Naive B cell (primary cell): ENCODE measurements around the gene TPM2. TPM values are rescaled to one million over a fixed set of nuclear protein-coding genes. Genes with fewer than 3 reads are reported as not detected.
A peak's percentile ranks its signal among the peaks of the same experiment; 100 is the strongest.

Experiments
- ATAC-seq, 2 donors: fragments of 150-1000 bp; cut with Tn5 transposase; 2 replicates each; pipeline ENCODE4 v1.10.0; 2021; ENCODE audit warnings: low read depth in 2 of 2, mild to moderate bottlenecking in 2 of 2, moderate library complexity in 2 of 2
- DNase-seq: peaks from one replicate; pipeline ENCODE4 v3.0.0; 2022
- H3K27ac Mint-ChIP-seq, 6 donors: one replicate each; pipeline ENCODE4 v1.8.0; 2020 to 2022; ENCODE audit warnings: mild to moderate bottlenecking in 6 of 6, mixed read lengths in 6 of 6, moderate library complexity in 5 of 6, inconsistent platforms in 2 of 6
- H3K27me3 Mint-ChIP-seq, 3 donors: one replicate each; pipeline ENCODE4 v1.8.0; 2021 to 2022; ENCODE audit warnings: mixed read lengths in 3 of 3, mild to moderate bottlenecking in 1 of 3
- H3K36me3 Mint-ChIP-seq, 2 donors: one replicate each; pipeline ENCODE4 v1.8.0; 2020 to 2022; ENCODE audit warnings: mixed read lengths in 2 of 2, inconsistent platforms in 1 of 2, mild to moderate bottlenecking in 1 of 2
- H3K4me1 Mint-ChIP-seq, 3 donors: one replicate each; pipeline ENCODE4 v1.8.0; 2020 to 2022; ENCODE audit warnings: mixed read lengths in 3 of 3, inconsistent platforms in 1 of 3, mild to moderate bottlenecking in 1 of 3, moderate library complexity in 1 of 3
- H3K4me3 Mint-ChIP-seq, 8 donors: one replicate each; pipeline ENCODE4 v1.8.0; 2020 to 2022; ENCODE audit warnings: mild to moderate bottlenecking in 8 of 8, mixed read lengths in 8 of 8, moderate library complexity in 8 of 8, inconsistent platforms in 2 of 8
- H3K9me3 Mint-ChIP-seq, 7 donors: one replicate each; pipeline ENCODE4 v1.8.0; 2020 to 2022; ENCODE audit warnings: mixed read lengths in 7 of 7, mild to moderate bottlenecking in 5 of 7, inconsistent platforms in 2 of 7, moderate library complexity in 1 of 7
- polyA plus RNA-seq, 6 donors: library from polyadenylated mRNA; unstranded; fragments of 300-500 nt; fragmentation: Illumina TruSeq; gene quantifications; one replicate each; pipeline ENCODE4 v1.2.3, GENCODE V29; 2021; ENCODE audit warnings: low read depth in 6 of 6

The TPM2 gene
- polyA plus RNA-seq, 6 donors from 2014 or later, result 0.52 TPM; not detected in 5

DNA sequence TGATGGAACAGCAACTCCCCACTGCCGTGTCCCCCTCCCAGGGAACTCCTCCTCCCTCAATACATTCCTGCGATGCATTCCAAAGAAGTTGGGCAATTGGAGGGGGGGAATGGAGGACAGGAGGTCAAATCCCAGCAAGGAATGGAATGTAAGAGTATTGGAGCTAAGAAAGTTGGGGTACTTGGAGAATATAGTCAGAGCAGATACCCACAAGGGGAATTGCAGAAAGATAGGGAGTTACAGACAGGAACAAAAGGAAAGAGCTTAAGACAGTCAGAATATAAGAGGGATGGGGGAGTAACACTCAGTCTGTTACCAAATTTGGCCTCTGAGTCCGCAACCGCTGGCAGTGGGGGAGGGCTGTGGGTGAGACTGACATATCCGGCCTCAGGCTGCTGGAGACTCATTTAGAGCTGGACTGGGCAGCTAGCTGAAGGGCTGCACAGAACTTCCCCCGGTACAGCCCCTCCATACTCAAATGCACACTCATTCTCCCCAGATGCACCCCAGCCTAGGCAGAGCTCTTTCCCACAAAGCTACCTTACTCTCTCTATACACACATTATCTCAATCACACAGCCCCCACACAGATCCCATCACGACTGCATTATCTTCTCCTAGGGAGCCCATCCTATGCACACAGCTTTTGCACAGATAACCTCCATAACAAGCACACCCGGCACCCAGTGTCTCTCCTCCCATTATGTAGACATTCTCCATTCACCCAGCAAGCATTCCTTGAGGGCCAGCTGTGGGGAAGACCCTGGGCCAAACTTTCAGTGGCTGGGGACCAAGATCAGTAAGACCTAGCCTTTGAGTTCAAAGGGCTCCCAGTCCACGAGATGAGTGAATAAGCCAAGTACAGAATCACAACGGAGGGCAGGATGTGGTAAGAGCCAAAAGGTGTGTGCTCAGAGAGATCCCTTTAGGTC is 38.6 kb upstream of the TPM2 start:
- Mint-ChIP-seq H3K9me3 (no peaks in the 10 kb centered on the region), H3K36me3 (peaks cover 0 to 11% of the 10 kb centered on the region in 2 donors), H3K27me3 (no peaks in the 10 kb centered on the region), H3K27ac (no peak overlapping the region), H3K4me3 (no peak overlapping the region), H3K4me1 (peaks cover 10 to 25% (median 15%) of the 10 kb centered on the region in 3 donors)
- no peak for DNase-seq
- ATAC-seq, result no peak

DNA sequence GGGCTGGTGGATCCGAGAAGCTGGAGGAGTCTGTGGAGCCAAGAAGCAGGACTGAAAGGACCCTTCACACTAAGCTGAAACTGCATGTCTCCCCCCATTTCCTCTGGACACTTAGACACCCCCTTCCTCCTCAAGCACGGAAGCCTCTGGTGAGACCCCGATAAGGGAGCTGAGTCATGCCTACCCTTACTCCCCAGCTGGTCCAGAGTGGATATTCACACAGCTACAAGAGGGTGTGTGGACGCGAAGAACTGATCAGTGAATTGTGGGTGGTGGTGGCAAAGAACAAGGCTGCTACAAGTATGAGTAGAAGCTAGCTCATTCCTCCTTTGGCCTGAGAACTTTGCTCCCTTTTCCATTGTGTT is 37.9 kb upstream of the TPM2 start:
- ATAC-seq, result no peak
- DNase-seq, result no peak
- H3K4me1 Mint-ChIP-seq, result peaks cover 3 to 20% (median 9%) of the 10 kb centered on the region in 3 donors
- peak overlapping the region in 1 of 6 donors; percentile 30 for H3K27ac Mint-ChIP-seq
- no peaks in the 10 kb centered on the region for H3K9me3 Mint-ChIP-seq
- H3K27me3 Mint-ChIP-seq, result no peaks in the 10 kb centered on the region
- H3K4me3 Mint-ChIP-seq, result peak overlapping the region in 1 of 8 donors; percentile 78
- H3K36me3 Mint-ChIP-seq, result peaks cover 0 to 11% of the 10 kb centered on the region in 2 donors

DNA sequence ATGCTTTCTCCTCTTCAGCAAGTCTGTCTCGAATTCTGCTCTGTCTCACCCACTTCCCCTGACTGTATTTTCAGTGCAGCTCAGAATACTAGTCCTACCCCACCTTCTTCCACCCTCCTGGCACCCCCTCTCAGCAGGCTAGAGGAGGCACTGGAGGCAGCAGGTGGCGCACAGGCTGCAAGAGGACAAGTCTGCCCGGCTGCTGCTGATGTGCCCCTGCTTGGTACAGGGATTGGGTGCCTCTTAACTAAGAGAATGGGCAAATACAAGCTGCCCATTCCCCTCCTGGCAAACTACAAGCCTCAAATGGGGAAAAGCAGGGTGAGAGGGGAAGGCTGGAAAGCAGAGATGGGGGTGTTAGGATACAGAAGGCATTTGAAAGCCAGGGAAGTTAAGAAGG is 37.2 kb upstream of the TPM2 start:
- H3K4me3 Mint-ChIP-seq, result peak overlapping the region in 6 of 8 donors; percentile 44 to 88 (median 74)
- no peaks in the 10 kb centered on the region for H3K9me3 Mint-ChIP-seq
- no peaks in the 10 kb centered on the region for H3K27me3 Mint-ChIP-seq
- peaks cover 5 to 18% of the 10 kb centered on the region in 2 donors for H3K36me3 Mint-ChIP-seq
- peaks cover 0 to 22% (median 5%) of the 10 kb centered on the region in 3 donors for H3K4me1 Mint-ChIP-seq
- H3K27ac Mint-ChIP-seq, result peak overlapping the region in 4 of 6 donors; percentile 83 to 96 (median 92)
- DNase-seq (peak; percentile 69), ATAC-seq (peak; percentile 90 to 91)

DNA sequence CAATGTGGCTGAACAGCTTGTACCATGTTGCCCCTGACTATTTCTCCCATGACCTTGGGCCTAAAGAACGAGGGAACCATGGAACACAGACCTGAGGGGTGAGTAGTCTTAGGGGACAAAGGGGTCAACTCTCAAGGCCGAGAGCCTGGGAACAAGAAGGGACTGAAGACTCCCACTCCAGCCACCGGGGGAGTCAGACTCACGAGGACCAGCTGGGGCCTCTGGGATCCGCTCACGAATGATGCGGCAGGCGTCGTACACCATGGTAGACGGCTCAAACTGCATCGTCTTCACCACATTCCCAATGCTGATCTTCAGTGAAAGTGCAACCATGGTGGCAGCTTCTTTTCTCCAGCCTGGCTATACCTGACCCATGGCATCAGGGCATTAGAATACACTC is 35.6 kb upstream of the TPM2 start:
- Mint-ChIP-seq H3K27ac (no peak overlapping the region), H3K27me3 (no peaks in the 10 kb centered on the region), H3K4me3 (no peak overlapping the region), H3K4me1 (peaks cover 0 to 18% (median 11%) of the 10 kb centered on the region in 3 donors), H3K9me3 (no peaks in the 10 kb centered on the region), H3K36me3 (peaks cover 13 to 25% of the 10 kb centered on the region in 2 donors)
- ATAC-seq (no peak), DNase-seq (no peak)

DNA sequence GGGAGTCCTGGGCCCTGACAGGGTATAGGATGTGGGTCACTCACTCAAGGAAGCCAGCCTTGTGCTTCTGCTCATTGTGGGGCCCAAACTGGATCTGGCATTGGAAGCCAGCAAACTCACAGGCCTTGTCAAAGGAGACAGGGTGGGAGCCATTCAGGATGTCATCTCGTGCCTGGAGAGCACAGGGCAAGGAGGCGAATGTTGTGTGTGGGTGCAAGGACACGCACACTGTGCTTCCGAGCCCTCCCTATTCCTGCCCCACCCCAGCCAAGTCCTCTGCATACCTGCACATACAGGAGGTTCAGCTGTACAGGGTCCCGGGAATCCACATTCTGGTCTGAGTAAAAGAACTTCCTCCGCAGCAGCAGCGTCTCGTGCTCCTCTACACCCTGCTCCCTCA is 34.2 kb upstream of the TPM2 start:
- peak overlapping the region in 1 of 6 donors; percentile 57 for H3K27ac Mint-ChIP-seq
- no peak for ATAC-seq
- H3K36me3 Mint-ChIP-seq, result peaks cover 13 to 34% of the 10 kb centered on the region in 2 donors

DNA sequence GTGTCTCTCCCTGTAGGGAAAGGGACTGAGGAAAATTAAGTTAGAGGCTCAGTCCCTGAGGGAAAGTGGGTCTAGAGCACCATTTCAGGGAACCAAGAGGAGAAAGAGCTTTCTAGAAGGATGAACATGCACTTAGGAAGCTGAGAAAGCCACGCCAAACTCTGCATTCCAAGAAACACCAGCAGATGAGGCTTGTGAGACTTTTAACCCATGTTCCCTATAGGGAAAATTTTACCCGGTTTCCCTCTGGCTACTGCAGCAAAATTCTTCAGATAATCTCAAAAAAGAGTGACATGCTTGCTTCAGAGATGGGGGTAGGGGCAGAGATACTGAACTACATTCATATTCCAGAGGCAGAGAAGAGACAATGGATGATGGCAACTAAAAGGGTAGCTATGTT is 33.7 kb upstream of the TPM2 start:
- peak overlapping the region in 2 of 6 donors; percentile 78 to 93 for H3K27ac Mint-ChIP-seq
- DNase-seq (no peak), ATAC-seq (no peak)
- no peaks in the 10 kb centered on the region for H3K27me3 Mint-ChIP-seq
- H3K4me1 Mint-ChIP-seq, result peaks cover 14 to 30% (median 28%) of the 10 kb centered on the region in 3 donors
- H3K36me3 Mint-ChIP-seq, result peaks cover 14 to 34% of the 10 kb centered on the region in 2 donors
- no peak overlapping the region for H3K4me3 Mint-ChIP-seq
- H3K9me3 Mint-ChIP-seq, result no peaks in the 10 kb centered on the region

More for the DNA sequence above, 34.2 kb upstream of the TPM2 start:
- Mint-ChIP-seq H3K27me3 (no peaks in the 10 kb centered on the region), H3K4me3 (no peak overlapping the region), H3K4me1 (peaks cover 10 to 27% (median 23%) of the 10 kb centered on the region in 3 donors), H3K9me3 (no peaks in the 10 kb centered on the region)
- DNase-seq, result no peak

DNA sequence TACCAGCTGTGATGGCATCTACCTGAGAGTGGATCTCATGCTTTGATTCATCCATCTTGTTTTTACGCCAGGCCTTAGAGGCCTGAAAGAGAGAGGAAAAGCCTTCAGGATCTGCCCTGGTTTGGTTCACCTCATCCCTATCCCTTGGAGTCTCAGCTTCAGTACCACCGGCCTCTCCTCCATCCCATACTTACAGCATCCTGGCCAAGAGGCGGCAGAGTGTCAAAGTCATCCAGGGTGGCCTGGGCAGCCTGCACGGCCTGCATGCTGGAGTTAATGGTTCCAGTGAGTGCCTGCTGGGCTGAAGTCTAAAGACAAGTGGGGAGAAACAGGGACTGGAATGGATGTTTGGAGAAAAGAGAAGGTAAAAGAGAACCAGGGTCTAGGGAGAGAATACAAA is 29.8 kb upstream of the TPM2 start:
- Mint-ChIP-seq H3K27me3 (no peaks in the 10 kb centered on the region), H3K27ac (peak overlapping the region; percentile 88 to 98 (median 94)), H3K4me1 (peaks cover 22 to 34% (median 34%) of the 10 kb centered on the region in 3 donors), H3K36me3 (peaks cover 32 to 53% of the 10 kb centered on the region in 2 donors), H3K9me3 (no peaks in the 10 kb centered on the region), H3K4me3 (peak overlapping the region in 2 of 8 donors; percentile 34 to 77)
- DNase-seq (no peak), ATAC-seq (no peak)

DNA sequence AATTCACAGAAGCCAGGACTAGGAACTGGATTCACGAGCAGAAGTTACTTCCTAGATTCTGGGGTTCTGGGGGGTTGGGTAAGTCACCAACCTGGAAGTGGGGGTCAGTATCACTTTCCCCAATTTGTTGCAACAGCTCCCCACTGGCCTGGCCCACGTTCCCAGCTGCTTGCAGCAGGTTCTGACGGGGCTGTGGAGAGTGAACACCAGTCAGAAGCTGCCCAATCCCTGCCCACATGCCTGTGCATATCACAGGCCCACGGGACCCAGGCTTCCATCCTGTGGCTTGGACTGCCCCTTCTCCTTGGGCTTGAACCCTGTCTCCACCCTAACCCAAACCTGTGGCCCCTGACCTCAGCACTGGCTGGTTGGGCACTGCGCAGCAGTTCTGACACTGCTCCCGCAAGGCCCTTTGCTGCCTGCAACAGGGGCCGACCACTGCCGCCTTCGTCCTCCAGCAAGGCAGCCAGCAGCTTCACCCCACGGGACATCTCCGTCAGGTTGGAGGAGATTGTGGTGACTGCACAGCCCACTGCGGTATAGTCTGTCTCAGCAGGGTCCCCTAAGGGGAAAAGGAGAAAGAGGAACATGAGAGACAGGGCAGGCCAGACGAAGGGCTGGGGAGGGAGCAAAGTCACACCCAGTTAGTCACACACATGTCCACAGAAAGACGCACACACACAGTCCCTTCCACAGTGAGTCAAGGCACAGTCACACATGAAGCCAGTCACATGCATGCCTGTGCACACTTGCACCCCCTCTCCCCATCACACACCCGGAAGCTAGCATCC is 29.2 kb upstream of the TPM2 start:
- no peaks in the 10 kb centered on the region for H3K9me3 Mint-ChIP-seq
- peaks cover 22 to 32% (median 31%) of the 10 kb centered on the region in 3 donors for H3K4me1 Mint-ChIP-seq
- peak overlapping the region in 3 of 8 donors; percentile 34 to 77 (median 40) for H3K4me3 Mint-ChIP-seq
- peak; percentile 77 for DNase-seq
- peaks cover 32 to 49% of the 10 kb centered on the region in 2 donors for H3K36me3 Mint-ChIP-seq
- peak overlapping the region; percentile 88 to 98 (median 94) for H3K27ac Mint-ChIP-seq
- no peaks in the 10 kb centered on the region for H3K27me3 Mint-ChIP-seq
- ATAC-seq, result peak; percentile 96 to 97

DNA sequence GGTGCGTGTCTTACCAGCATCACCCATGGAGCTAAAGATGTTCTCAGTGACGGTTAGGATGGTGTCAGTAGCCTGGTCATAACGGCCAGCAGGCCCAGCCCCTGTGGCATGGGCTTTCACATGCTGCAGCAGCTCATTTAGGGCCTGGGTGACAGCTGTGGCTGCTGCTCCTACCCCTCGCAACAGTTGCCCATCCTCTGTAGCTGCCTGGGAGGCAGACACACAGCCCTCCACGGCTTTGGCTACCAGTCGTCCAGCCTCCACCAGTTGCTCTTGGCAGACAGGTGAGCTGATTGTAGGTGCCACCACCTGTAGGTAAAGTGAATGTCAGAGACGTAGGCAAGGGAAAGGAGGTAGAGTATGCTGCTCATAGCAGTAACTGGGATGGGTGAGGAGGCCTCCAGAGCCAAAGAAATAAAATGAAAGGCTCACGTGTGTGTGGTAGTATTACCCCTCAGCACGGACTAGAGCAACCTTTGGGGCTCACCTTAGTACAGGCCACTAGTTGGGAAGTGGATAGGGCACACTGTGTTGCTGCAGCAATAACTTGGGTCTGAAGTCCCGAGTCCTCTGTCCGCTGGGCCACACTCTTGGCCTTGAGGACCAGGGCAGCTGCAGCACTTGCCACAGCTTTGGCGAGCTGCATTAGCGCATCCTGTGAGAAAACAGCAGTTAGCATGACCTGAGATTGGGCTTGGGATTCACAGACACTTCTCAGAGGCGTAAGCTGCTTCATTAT is 27.6 kb upstream of the TPM2 start:
- Mint-ChIP-seq H3K4me1 (peaks cover 22 to 32% (median 29%) of the 10 kb centered on the region in 3 donors), H3K9me3 (no peaks in the 10 kb centered on the region), H3K27ac (peak overlapping the region in 3 of 6 donors; percentile 76 to 95 (median 88)), H3K4me3 (peak overlapping the region in 1 of 8 donors; percentile 61), H3K27me3 (no peaks in the 10 kb centered on the region), H3K36me3 (peaks cover 30 to 56% of the 10 kb centered on the region in 2 donors)
- ATAC-seq (no peak), DNase-seq (no peak)

DNA sequence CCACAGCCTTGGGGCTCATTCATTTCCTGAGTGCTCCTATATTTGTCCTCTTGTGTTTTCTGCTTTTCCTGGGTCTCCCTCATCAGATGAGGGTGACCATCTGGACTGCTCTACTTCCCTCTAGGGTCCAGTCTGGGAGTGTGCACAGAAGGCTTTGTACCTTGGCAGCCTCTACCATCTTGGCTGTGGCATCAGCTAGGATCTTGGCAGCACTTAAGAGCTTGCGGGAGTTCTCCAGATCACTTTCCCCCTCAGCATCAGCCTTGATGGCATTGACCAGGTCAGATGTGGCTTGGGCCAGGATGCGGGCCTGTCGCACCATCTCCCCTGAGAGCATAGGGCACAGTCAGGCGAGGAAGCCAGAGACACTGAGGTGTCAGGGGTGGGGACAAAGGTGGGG is 26.5 kb upstream of the TPM2 start:
- H3K4me1 Mint-ChIP-seq, result peaks cover 22 to 26% (median 23%) of the 10 kb centered on the region in 3 donors
- H3K9me3 Mint-ChIP-seq, result no peaks in the 10 kb centered on the region
- peak overlapping the region in 3 of 6 donors; percentile 89 to 98 (median 95) for H3K27ac Mint-ChIP-seq
- DNase-seq (no peak), ATAC-seq (no peak)
- H3K4me3 Mint-ChIP-seq, result no peak overlapping the region
- peaks cover 19 to 53% of the 10 kb centered on the region in 2 donors for H3K36me3 Mint-ChIP-seq
- no peaks in the 10 kb centered on the region for H3K27me3 Mint-ChIP-seq

DNA sequence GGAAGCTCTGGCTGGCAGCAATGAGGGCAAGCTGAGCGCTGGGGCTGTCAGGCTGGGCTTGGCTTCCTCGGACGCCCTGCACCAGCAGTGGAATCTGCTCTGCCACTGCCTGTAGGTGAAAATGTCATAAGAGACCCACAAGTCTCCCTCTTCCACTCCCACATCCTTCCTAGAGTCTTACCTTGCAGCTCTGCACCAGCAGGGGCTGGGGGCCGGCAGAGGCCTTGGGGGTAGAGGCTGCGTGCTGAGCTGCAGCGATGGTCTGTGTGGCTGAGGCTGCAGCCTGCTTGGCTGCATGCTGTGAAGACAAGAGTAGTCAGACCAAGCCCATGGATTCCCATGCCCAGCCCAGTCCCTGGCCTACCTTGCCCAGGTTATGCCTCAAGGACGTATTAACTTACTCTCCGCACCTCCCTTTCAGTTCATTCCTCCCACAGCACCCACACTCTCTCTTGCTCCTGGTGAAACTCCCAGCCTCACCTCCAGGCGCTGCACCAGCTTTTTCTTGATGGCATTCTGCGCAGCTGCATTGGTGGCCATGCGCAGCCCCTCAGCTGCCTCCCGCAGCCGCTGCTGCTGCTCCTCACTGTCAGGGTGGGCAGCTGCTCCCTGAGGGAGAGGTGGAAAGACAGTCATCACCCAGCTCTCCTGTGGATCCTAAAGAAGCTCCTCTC is 25.0 kb upstream of the TPM2 start:
- DNase-seq (no peak), ATAC-seq (no peak)
- Mint-ChIP-seq H3K9me3 (no peaks in the 10 kb centered on the region), H3K27me3 (no peaks in the 10 kb centered on the region), H3K36me3 (peaks cover 19 to 51% of the 10 kb centered on the region in 2 donors), H3K27ac (peak overlapping the region in 2 of 6 donors; percentile 20 to 48), H3K4me1 (peaks cover 22 to 23% (median 22%) of the 10 kb centered on the region in 3 donors), H3K4me3 (no peak overlapping the region)

DNA sequence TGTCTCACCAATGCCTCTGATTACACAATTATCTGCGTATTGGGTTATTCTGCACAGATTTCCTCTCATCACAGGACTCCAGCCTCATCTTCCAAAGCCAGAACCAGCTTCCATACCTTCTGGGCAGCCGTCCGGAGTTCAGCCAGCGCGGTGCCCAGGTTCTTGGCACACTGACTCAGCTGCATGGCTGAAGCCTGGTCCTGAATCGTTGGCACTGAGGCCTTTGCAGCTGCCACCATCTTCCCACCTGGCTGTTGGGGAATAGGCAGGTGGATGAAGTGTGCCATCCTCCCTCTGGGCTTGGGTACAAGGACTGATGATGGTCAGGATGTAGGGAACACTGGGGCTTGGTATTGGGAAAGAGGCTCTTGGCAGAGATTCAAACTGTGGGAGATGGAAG is 24.4 kb upstream of the TPM2 start:
- H3K27ac Mint-ChIP-seq, result no peak overlapping the region

More for the DNA sequence above, 24.4 kb upstream of the TPM2 start:
- Mint-ChIP-seq H3K36me3 (peaks cover 19 to 45% of the 10 kb centered on the region in 2 donors), H3K27me3 (no peaks in the 10 kb centered on the region), H3K4me1 (peaks cover 16 to 17% (median 16%) of the 10 kb centered on the region in 3 donors), H3K9me3 (no peaks in the 10 kb centered on the region), H3K4me3 (no peak overlapping the region)
- DNase-seq (no peak), ATAC-seq (no peak)
